ENCODE data around the gene PAAF1.

The PAAF1 gene

GRCh38 chr11:73957654-73958361 is 81.0 kb downstream of the PAAF1 start:
- H3K4me1 ChIP-seq (ENCODE audit: control insufficient read depth, low read length), result 0 out of 2 replicates have a peak, but pooled peaks cover 6% of the 10 kb centered on the region
- H3K27me3 ChIP-seq (ENCODE audit: control insufficient read depth, low read length), result peaks cover 14% of the 10 kb centered on the region; the same call in 1 of the 2 replicates
- 0 out of 2 replicates have a peak overlapping the region, but pooled peaks have one; percentile 8 for H3K4me2 ChIP-seq (ENCODE audit: low read length)
- no peaks in the 10 kb centered on the region for H3K79me2 ChIP-seq (ENCODE audit: control insufficient read depth, low read length)
- no peaks in the 10 kb centered on the region for H4K20me1 ChIP-seq (ENCODE audit: control insufficient read depth, insufficient read depth, low read depth, low read length)
- no peaks in the 10 kb centered on the region for H3K9me3 ChIP-seq (ENCODE audit: control insufficient read depth, insufficient read depth, low read length)
- H3F3A ChIP-seq (ENCODE audit: control insufficient read depth, insufficient read depth), result no peaks in the 10 kb centered on the region
- no peak for TF ChIP-seq EZH2phosphoT487 (IDR thresholded peaks at IDR 0.05; ENCODE audit: borderline replicate concordance, low read length)
- TF ChIP-seq CTCF (IDR thresholded peaks at IDR 0.05; ENCODE audit: low read depth, low read length, poor library complexity, severe bottlenecking), result no peak
- no peak overlapping the region for H3K4me3 ChIP-seq (ENCODE audit: low read length)
- H3K27ac ChIP-seq (ENCODE audit: low read depth, low read length), result no peak overlapping the region
- H3K36me3 ChIP-seq (ENCODE audit: control insufficient read depth, low read length), result no peaks in the 10 kb centered on the region
- H3K9me2 ChIP-seq (replicated peaks; ENCODE audit: control insufficient read depth, low read length), result no peaks in the 10 kb centered on the region

- TF ChIP-seq EZH2phosphoT487 (IDR thresholded peaks at IDR 0.05; ENCODE audit: borderline replicate concordance, low read length) (no peak), CTCF (IDR thresholded peaks at IDR 0.05; ENCODE audit: low read depth, low read length, poor library complexity, severe bottlenecking) (no peak)
- H3K4me2 ChIP-seq (ENCODE audit: low read length), result no peak overlapping the region
- no peaks in the 10 kb centered on the region for H3K9me3 ChIP-seq (ENCODE audit: control insufficient read depth, insufficient read depth, low read length)
Observed at GRCh38 chr11:73958521-73959141, 81.8 kb downstream of the PAAF1 start.

GRCh38 chr11:73961321-73961720 is 84.5 kb downstream of the PAAF1 start:
- H3K4me2 ChIP-seq (ENCODE audit: low read length), result no peak overlapping the region
- TF ChIP-seq EZH2phosphoT487 (IDR thresholded peaks at IDR 0.05; ENCODE audit: borderline replicate concordance, low read length) (no peak), CTCF (IDR thresholded peaks at IDR 0.05; ENCODE audit: low read depth, low read length, poor library complexity, severe bottlenecking) (no peak)

More at GRCh38 chr11:73958521-73959141, 81.8 kb downstream of the PAAF1 start:
- H3K9me2 ChIP-seq (replicated peaks; ENCODE audit: control insufficient read depth, low read length), result no peaks in the 10 kb centered on the region
- no peaks in the 10 kb centered on the region for H3K79me2 ChIP-seq (ENCODE audit: control insufficient read depth, low read length)
- H4K20me1 ChIP-seq (ENCODE audit: control insufficient read depth, insufficient read depth, low read depth, low read length), result no peaks in the 10 kb centered on the region
- no peak overlapping the region for H3K4me3 ChIP-seq (ENCODE audit: low read length)
- no peaks in the 10 kb centered on the region for H3F3A ChIP-seq (ENCODE audit: control insufficient read depth, insufficient read depth)
- H3K4me1 ChIP-seq (ENCODE audit: control insufficient read depth, low read length), result 0 out of 2 replicates have a peak, but pooled peaks cover 6% of the 10 kb centered on the region
- H3K27ac ChIP-seq (ENCODE audit: low read depth, low read length), result no peak overlapping the region
- H3K27me3 ChIP-seq (ENCODE audit: control insufficient read depth, low read length), result peaks cover 14% of the 10 kb centered on the region; the same call in 1 of the 2 replicates
- no peaks in the 10 kb centered on the region for H3K36me3 ChIP-seq (ENCODE audit: control insufficient read depth, low read length)

More at GRCh38 chr11:73961321-73961720, 84.5 kb downstream of the PAAF1 start:
- Histone ChIP-seq H3K36me3 (ENCODE audit: control insufficient read depth, low read length) (no peaks in the 10 kb centered on the region), H3F3A (ENCODE audit: control insufficient read depth, insufficient read depth) (no peaks in the 10 kb centered on the region), H3K9me2 (replicated peaks; ENCODE audit: control insufficient read depth, low read length) (no peaks in the 10 kb centered on the region), H3K27me3 (ENCODE audit: control insufficient read depth, low read length) (peaks cover 20% of the 10 kb centered on the region), H3K27ac (ENCODE audit: low read depth, low read length) (no peak overlapping the region), H4K20me1 (ENCODE audit: control insufficient read depth, insufficient read depth, low read depth, low read length) (no peaks in the 10 kb centered on the region), H3K79me2 (ENCODE audit: control insufficient read depth, low read length) (no peaks in the 10 kb centered on the region), H3K9me3 (ENCODE audit: control insufficient read depth, insufficient read depth, low read length) (no peaks in the 10 kb centered on the region), H3K4me1 (ENCODE audit: control insufficient read depth, low read length) (peaks cover 20% of the 10 kb centered on the region), H3K4me3 (ENCODE audit: low read length) (no peak overlapping the region)

All from DOHH2 (cell line).